RPMI7951 (cell line): Measurements from ENCODE around the gene LSM11. TPM values are rescaled to one million over a fixed set of nuclear protein-coding genes. Genes with fewer than 3 reads are reported as not detected.
A peak's percentile ranks its signal among the peaks of the same experiment; 100 is the strongest.
"Not testable (repeated sequence)": the region's sequence is repeated elsewhere in the genome, so short reads cannot be mapped to it uniquely, and the experiment has no call there.

Experiments
- DNase-seq: peaks from one replicate; pipeline ENCODE4 v3.0.0-alpha.2; 2012; ENCODE audit warnings: low read depth
- total RNA-seq: library from RNA; depleted of rRNA; stranded (reverse); fragments of >200 nt; shearing (Covaris generic); gene quantifications from 2 replicates; pipeline ENCODE4 v1.2.3, GENCODE V29; 2014; rRNA removed

The LSM11 gene
- total RNA-seq: 2.3 and 2.4 TPM in 2 replicates

DNA sequence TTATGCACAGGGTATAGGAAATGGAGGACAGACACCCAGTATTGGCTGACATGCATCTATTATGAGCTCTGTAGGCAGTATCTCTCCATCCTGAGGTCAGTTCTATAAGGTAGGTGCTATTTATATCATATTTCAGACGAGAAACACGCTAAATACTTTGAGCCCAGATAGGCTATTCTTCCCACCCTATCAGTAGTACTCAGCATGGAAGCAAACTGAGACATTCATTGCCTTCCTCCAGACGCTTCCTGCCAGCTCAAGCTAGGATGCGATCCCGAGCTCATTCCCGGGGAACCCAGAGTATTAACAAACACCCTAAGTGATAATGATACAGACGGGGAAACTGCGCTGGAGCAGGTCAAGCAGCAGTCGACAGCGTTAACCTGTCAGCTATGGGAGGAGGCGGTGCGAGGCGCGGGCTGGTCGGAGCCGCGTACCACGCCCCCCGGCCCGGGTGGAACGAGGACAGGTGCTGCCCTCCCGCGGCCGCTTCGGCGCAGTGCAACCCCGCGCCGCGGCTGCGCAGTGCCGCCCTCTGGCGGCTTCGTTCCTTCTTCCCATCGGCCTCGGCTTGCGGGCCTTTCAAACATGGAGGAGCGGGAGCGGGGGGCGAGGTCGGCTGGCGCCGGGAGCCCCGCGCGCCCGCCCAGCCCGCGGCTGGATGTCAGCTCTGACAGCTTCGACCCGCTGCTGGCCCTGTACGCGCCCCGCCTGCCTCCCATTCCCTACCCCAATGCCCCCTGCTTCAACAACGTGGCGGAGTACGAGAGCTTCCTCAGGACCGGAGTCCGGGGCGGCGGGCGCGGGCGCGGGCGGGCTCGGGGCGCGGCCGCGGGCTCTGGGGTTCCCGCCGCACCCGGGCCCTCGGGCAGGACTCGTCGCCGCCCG lies at the start of gene LSM11:
Gene LSM11 (plus strand): TSS at position 550 of the 888 bp plus-strand sequence. CDS start 39 bp downstream, at position 589.
- DNase-seq: peak; percentile 69

DNA sequence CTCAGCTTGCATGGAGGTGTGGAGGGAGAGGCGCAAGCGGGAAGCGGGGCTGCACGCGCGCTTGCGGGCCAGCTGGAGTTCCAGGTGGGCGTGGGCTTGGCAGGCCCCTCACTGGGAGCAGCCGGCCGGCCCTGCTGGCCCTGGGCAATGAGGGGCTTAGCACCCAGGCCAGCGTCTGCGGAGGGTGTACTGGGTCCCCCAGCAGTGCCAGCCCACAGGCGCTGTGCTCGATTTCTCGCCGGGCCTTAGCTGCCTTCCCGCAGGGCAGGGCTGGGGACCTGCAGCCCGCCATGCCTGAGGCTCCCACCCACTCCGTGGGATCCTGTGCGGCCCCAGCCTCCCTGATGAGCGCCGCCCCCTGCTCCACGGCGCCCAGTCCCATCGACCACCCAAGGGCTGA lies 49.7 kb upstream of the LSM11 start:
- not testable (repeated sequence) for DNase-seq

DNA sequence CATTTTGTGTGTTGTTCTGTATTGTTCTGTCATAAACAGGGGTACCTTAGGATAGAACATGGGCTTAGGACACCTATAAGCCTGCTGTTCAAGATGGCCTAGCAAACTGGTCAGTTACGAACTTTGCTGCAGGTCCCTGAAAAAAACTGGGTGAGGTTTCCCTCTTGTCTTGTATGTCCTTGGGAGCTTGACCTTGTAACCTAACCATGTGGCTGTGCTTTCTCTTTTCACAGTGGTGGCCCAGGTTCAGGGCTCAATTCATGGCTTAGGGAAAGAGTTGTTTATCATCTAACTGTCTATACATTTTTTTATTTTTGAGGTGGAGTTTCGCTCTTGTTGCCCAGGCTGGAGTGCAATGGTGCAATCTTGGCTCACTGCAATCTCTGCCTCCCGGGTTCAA lies 47.4 kb upstream of the LSM11 start:
- not testable (repeated sequence) for DNase-seq

DNA sequence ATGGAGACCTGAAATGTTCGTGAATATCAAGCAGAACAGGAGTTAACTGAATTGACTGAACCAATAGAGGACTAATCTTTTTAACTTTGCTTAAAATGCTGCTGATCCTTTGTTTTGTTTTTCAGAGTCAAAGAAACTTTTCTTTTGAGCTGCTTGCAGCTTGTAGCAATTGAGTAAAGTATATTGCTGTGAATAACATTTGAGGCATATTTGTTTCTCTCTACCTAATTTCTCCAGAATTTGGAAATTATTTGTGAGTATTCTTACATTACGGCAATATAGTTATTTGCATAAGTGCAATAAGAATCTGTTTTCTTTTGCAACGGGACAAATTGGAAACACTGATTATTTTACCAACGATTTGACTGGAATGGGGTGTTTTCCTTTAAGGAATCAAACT lies 44.8 kb upstream of the LSM11 start:
- not testable (repeated sequence) for DNase-seq

DNA sequence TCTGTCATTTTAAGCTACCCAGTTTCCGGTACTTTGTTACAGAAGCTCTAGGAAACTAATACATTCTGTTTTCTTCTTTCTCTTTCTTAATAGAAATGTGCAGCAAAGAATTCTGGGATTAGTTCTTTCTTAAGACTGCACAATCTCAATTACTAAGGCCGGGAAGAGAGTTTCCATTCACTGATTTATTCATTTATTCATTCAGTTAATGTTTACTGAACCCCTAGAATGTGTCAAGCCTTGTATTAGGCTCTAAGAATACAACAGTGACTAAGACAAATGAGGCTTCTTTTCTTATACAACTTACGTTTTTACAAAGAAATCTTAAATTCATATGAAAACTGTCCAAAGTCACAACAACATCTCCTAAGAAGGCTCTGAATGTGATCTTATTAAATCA lies 39.8 kb upstream of the LSM11 start:
- no peak for DNase-seq

DNA sequence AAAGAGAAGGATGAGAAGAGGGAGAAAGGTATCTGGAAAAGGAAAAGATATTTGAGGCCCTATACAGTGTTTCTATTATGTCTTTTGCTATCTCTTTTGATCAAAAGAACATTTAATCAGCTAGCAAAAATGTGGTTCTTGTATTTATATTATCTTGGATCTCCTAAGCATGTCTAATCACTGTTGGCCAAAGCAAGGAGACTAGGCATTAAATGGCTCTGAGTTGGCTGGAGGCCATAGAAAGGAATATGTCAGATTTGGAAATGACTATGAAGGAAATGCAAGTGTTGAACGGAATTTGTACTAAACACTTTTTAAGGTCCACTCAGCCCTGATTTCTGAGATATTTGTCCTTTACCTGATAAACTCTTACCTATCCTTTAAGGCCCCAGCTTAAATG lies 34.6 kb upstream of the LSM11 start:
- peak; percentile 50 for DNase-seq

DNA sequence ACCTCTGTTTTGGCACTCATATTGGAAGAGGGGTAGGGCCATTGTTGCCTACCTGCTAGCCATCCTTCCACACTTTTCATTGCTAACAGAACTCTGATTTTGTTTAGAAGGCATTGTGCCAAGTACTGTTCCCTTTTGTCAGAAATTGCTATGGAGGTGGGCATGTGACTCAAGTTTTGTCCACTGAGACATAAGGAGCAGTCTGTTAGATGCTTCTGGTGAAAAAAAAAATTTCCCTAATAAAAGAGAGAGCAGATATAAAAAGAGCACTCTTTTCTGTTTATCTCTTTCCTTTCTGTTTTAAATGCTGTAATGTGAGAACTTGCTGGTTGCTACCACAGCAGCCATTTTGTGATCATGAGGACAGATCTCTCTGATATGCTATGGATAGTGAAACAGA lies 34.2 kb upstream of the LSM11 start:
- DNase-seq: no peak

DNA sequence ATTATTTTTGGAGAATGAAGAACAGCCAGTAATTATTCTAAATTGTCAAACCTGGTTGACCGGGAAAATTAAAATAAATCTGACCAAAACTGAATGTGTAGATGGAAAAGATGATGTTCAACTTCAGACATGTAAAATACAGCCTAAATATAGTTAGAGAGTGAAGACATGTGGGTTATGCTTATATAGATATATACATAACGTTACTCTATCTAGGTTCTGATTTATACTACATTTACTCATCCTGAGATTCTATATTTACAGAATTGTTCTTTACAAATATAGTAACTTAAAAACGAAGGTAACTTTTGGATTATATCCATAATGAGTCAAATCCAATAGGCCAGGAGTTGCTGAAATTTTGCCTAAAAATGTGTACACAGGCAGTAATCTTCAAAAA lies 33.1 kb upstream of the LSM11 start:
- DNase-seq: no peak

DNA sequence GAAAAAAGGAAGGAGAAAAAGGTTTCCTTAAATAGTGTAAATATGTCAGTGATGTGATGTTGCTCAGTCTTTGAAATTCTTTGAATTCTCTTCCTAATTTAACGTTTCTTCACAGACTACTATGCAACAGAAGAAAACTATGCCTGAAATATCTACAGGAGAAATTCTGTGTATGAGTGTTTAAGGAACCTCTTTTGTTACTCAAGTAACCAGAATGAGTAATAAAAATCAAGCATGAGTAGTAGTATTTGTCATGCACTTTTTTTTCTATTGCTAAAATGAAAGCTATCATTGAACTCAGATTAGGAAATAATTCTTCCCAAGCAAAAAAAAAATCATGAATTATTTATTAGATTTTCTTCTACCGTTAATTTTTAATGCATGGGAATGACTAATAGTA lies 32.6 kb upstream of the LSM11 start:
- peak; percentile 41 for DNase-seq

DNA sequence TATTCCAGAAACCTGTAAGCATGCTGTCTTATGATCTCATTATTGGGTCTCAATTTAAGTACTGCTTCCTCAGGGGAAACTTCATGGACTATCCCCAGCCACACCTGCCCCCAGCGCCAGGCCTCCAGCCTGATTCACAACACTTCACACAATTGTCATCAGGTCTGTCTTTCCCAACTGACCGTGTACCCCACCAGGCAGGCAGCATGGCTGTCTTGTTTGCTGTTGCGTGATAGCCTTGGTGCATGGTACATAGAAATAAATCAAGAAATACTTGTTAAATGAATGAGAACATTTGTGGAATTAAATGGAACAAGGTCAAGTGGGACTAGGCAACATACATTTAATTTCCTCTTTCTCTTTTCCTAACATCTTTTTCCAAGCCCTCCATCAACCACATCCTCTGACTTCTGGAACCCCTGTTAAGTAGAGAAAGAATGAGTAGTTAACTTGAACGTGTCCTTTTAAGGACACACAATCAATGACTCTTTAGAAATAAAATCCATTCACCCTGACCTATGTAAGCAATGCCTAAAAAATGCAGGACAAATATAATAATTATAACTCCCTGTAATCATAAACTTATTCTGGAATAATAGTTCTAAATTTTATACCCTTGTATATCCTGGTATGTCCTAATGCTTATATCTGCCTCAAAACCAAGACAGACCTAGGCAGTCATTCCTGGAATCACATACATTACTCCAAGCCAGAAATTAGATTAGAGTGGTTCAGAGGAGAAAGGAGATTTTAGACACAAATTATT lies 29.5 kb upstream of the LSM11 start:
- DNase-seq: peak; percentile 19

DNA sequence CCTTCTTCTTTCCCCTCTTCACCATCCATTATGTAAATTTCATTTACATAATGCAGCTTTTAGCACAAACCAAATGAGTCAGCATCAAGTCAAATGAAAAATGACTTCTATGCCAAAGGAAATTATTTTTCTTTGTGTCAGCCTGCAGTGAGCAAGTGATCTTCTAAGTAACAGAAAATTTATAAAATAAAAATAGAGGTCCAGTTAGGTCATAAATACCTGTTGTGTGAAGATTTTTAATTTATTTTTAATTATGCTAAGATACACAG lies 29.0 kb upstream of the LSM11 start:
- no peak for DNase-seq

DNA sequence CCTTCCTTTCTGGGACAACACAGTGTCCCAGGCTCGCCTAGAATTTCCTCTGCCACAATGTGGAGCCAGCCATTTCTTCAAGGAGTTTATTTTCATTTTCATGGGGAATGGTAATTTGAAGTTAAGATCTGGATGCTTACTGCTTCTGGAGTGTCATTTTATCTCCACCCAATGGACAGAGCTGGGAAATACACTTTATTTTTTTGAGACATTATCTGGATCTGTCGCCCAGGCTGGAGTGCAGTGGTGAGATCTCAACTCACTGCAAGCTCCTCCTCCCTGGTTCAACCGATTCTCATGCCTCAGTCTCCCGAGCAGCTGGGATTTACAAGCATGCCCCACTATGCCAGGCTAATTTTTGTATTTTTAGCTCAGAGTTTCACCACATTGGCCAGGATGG lies 25.0 kb upstream of the LSM11 start:
- peak; percentile 73 for DNase-seq

DNA sequence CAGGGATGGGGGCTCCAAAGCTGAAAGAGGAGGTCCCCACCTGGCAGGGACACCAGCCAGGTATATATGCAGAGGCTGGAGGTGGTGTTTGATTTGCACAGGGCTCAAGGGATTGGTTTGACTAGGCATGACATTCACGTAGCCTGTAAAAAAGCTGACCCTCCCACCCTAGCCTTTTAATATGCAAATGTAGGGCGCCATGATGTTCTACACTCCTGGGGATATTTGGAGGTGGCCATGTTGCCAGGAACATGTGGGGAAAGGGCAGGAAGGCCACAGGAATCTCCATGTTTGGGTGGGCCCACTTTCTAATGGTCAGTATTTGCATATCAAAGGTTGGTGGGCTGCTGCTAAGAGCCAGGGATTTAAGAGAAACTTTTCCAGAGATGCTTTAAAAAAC lies 24.3 kb upstream of the LSM11 start:
- DNase-seq: no peak

DNA sequence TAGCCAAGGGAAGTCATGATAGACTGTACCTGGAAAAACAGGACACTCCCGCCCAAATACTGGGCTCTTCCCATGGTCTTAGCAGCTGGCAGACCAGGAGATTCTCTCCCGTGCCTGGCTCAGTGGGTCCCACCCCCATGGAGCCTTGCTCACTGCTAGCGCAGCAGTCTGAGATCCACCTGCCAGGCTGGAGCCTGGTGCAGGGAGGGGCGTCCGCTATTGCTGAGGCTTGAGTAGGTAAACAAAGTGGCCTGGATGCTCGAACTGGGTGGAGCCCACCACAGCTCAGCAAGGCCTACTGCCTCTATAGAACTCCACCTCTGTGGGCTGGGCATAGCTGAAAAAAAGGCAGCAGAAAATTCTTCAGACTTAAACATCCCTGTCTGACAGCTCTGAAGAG lies 22.4 kb upstream of the LSM11 start:
- DNase-seq: no peak

DNA sequence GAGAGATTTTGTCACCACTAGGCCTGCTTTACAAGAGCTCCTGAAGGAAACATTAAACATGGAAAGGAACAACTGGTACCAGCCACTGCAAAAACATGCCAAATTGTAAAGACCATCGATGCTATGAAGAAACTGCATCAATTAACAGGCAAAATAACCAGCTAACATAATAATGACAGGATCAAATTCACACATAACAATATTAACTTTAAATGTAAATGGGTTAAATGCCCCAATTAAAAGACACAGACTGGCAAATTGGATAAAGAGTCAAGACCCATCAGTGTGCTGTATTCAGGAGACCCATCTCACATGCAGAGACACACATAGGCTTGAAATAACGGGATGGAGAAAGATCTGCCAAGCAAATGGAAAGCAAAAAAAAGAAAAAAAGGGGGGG lies 20.6 kb upstream of the LSM11 start:
- not testable (repeated sequence) for DNase-seq

DNA sequence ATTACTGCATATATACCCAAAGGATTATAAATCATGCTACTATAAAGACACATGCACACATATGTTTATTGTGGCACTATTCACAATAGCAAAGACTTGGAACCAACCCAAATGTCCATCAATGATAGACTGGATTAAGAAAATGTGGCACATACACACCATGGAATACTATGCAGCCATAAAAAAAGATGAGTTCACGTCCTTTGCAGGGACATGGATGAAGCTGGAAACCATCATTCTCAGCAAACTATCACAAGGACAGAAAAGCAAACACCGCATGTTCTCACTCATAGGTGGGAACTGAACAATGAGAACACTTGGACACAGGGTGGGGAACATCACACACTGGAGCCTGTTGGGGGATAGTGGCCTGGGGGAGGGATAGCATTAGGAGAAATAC lies 16.9 kb upstream of the LSM11 start:
- DNase-seq: not testable (repeated sequence)

DNA sequence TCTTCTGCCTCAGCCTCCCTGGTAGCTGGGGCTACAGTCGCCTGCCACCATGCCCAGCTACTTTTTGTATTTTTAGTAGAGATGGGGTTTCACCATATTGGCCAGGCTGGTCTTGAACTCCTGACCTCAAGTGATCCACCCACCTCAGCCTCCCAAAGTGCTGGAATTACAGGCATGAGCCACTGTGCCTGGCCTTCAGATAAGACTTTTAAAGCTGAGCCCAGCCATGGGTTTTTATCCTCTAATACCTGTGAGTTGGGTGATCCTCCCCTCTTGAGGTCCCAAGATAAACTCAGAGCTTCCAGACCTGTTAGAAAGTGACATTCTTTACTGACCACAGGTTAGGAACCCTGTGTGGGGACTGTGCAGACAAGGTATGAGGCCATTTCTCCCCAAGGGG lies 15.7 kb upstream of the LSM11 start:
- not testable (repeated sequence) for DNase-seq

DNA sequence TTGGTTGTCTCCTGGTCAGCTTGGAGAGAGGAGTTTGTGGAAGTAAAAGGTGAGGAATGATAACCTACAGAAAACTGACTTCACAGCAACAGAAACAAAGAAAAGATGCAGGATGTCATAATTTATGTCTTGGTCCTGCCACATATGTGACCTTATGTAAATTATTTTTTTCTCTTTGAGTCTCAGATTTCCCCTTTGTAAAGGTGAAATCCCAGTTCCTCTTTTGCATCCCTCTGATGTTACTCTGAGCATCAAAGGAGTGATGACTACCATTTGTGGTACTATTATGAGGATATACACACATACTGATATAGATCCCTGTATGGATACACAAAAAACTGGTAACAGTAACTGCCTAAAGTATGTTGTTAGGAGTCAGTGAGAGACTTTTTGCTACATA lies 13.7 kb upstream of the LSM11 start:
- DNase-seq: no peak

DNA sequence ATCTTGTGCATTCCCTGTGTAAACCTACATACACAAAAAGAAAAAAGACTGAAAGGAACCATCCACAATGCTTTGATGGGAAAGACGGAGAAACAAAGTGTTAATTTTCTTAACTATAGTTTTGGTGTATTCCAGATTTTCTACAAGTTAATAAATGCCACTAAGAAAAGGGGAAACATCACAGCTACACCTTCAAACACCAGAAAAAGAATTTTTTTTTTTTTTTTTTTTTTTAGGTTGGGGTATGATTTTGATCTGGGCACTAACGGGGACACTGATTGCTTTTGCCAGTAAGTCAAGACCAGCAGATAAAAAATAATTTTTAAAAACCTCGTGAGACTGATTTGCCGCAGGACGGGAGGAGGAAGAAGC lies 12.6 kb upstream of the LSM11 start:
- no peak for DNase-seq

DNA sequence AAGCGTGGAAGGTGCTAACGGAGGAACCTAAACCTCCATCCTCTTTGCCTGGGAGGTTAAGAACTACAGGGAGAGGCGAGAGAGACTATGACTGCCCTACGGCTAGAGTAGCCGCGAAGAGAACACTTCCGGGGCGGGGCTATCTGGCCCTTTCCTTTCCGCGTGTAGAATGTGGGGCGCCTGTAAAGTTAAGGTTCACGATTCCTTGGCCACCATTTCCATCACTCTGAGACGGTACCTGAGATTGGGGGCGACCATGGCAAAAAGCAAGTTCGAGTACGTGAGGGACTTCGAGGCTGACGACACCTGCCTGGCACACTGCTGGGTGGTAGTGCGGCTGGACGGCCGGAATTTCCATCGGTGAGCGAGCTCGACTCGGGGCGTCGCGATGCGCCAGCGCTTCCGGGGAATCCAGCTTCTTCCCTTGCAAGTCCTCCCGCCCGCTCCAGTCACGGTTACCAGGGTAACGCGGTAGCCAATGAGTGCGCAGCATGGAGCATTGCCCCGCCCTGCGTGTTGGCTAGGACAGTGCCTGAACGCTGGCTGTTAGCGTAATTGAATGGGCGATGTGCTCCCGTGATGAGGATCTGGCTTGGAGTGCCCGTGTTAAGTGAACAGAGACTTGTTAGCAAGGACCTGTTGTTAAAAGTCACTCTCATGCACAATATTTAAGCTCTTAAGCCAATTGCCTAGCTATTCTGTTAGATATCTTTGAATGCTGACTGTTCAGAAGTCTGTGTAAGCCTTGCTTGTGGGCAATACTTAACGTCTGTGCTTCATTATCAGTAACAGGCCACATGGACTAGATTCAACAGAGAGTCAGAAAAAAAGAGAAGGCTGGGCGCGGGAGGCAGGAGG lies 12.0 kb upstream of the LSM11 start, which contains the start of gene THG1L:
Gene THG1L (plus strand): TSS at position 149 of the 858 bp plus-strand sequence. CDS start 21 bp downstream, at position 170.
- peak; percentile 93 for DNase-seq

DNA sequence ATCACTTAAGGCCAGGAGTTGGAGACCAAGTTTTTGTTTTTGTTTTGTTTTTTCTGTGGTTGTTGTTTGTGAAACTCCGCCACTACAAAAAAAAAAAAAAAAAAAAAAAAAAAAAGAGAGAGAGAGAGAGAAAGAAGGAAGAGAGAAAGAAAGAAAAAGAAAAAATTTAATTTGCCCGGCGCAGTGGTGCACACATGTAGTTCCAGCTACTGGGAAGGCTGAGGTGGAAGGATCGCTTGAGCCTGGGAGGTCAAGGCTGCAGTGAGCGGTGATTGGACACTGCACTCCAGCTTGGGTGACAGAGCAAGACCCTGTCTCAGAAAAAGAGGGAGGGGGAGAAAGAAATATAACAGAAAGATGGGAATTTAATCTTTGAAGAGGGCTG lies 11.4 kb upstream of the LSM11 start:
- DNase-seq: no peak

DNA sequence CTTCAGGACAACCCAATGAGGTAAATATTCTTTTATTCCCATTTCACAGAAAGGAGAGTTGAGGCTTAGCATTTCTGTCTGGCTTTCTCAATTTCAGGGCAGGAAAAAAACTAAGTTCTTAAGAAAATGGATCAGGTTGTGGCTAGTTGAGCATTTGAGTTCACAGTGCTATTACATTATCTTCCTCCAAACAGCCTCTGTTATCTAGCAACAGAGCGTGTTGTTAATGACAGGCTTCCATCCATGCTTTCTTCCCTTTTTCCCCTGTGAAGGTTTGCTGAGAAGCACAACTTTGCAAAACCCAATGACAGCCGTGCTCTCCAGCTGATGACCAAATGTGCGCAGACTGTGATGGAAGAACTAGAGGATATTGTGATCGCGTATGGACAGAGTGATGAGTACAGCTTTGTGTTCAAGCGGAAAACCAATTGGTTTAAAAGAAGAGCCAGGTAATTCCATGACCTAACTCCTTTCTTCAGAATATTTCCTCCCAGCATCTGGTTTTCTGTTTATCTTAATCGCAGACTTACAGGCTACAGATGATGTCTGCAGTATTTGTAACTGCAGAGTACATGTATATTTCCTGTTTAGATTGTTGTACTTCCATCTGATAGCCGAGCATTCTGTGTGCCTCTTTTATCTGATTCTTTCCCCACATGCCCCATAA lies 10.8 kb upstream of the LSM11 start:
- DNase-seq: no peak
